ENCODE data around the gene SHPK. TPM values are rescaled to one million over a fixed set of nuclear protein-coding genes. Genes with fewer than 3 reads are reported as not detected.
"Not testable (repeated sequence)": the region's sequence is repeated elsewhere in the genome, so short reads cannot be mapped to it uniquely, and the experiment has no call there.

The SHPK gene
- total and polyA plus RNA-seq, 3 donors from 2014 or later: 9.0 to 33.8 (median 23.6) TPM

DNA sequence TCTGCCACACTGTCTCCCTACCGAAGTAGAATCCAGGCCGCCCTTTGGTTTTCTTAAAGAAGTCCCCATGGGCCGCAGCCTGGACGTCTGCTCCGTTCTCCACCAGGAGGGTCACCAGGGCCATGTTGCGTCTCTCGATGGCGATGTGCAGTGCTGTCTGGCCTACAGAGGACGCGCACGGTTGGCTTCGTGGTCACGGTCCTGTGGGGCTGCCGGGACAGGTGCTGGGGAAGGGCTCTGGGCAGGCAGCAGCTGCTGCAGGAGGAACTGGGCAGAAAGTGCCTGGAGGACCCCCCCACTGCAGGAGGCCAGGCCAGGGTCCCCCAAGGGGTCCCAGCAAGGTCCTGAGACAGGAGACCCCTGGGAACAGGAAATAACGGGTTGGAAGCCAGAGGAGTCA is 45.8 kb downstream of the SHPK start:
- TF ChIP-seq, protein P1, sequence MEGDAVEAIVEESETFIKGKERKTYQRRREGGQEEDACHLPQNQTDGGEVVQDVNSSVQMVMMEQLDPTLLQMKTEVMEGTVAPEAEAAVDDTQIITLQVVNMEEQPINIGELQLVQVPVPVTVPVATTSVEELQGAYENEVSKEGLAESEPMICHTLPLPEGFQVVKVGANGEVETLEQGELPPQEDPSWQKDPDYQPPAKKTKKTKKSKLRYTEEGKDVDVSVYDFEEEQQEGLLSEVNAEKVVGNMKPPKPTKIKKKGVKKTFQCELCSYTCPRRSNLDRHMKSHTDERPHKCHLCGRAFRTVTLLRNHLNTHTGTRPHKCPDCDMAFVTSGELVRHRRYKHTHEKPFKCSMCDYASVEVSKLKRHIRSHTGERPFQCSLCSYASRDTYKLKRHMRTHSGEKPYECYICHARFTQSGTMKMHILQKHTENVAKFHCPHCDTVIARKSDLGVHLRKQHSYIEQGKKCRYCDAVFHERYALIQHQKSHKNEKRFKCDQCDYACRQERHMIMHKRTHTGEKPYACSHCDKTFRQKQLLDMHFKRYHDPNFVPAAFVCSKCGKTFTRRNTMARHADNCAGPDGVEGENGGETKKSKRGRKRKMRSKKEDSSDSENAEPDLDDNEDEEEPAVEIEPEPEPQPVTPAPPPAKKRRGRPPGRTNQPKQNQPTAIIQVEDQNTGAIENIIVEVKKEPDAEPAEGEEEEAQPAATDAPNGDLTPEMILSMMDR (IDR thresholded peaks at IDR 0.05): no peak
- TF ChIP-seq POLR2A (IDR thresholded peaks at IDR 0.05): no peak
- WGBS, 2 donors: 92 to 95% methylated on average over 8 to 15 of the region's 15 CpGs
- no peak for DNase-seq
- Histone ChIP-seq H3K4me1 (no peaks in the 10 kb centered on the region), H3K27ac (no peak overlapping the region), H3K36me3 (ENCODE audit: low read depth, missing control alignments) (no peaks in the 10 kb centered on the region), H3K27me3 (no peaks in the 10 kb centered on the region), H3K4me3 (no peak overlapping the region), H3K9me3 (no peaks in the 10 kb centered on the region)
- intact Hi-C loops (cut with DNase I; ENCODE audit: low total_unique reads): no loop called here

DNA sequence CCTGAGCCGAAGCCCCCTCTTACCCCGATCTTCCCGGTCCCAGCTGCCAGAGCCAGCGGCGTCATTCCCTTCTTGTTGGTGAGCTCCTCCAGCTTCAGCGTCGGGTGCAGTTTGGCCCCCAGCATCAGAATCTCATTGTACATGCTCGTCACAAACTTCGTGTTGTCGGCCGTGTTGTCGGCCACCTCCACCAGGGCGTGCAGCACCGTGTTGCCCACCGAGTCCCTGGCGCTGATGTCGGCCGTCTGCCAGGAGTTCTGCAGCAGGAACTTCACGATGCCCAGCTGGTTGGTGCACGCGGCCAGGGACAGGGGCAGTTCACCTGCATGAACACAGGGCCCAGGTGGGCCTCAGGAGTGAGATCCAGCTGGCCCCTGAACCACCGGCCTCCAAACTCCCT is 46.3 kb downstream of the SHPK start:
- TF ChIP-seq POLR2A (IDR thresholded peaks at IDR 0.05): no peak
- TF ChIP-seq, protein P1 (IDR thresholded peaks at IDR 0.05): no peak
- Histone ChIP-seq H3K27me3 (no peaks in the 10 kb centered on the region), H3K4me1 (no peaks in the 10 kb centered on the region), H3K36me3 (ENCODE audit: low read depth, missing control alignments) (no peaks in the 10 kb centered on the region), H3K9me3 (no peaks in the 10 kb centered on the region), H3K27ac (no peak overlapping the region), H3K4me3 (no peak overlapping the region)
- DNase-seq: no peak
- intact Hi-C loops (cut with DNase I; ENCODE audit: low total_unique reads): no loop called here
- WGBS, 2 donors: 89 to 93% methylated on average over 16 to 22 of the region's 22 CpGs

GRCh38 chr17:3585826-3586225 is 50.2 kb downstream of the SHPK start:
- 93% methylated on average over 16 of the region's 17 CpGs for WGBS, 2 donors

DNA sequence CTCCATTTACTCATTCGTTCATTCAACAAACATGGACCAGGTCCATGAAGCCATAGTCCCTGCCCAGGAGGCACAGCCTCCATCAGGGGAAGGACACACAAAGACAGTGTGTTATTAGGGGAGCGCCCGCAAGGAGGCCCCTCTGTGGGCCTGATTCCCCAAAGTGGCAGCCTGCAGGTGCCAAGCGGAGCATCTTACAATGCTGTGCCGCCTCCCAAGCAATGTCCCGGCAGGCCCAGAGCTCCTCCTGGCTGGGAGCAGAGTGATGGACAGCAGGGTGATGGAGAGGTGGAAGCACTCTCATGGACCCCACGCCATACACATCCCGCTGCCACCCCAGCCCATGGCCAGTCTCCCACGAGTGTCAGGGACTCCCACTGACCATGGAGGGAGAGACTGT is 52.6 kb downstream of the SHPK start:
- Histone ChIP-seq H3K27me3 (no peaks in the 10 kb centered on the region), H3K9me3 (no peaks in the 10 kb centered on the region), H3K4me3 (no peak overlapping the region), H3K36me3 (ENCODE audit: low read depth, missing control alignments) (no peaks in the 10 kb centered on the region), H3K27ac (no peak overlapping the region), H3K4me1 (no peaks in the 10 kb centered on the region)
- 87 to 93% methylated on average over 9 of the region's 9 CpGs for WGBS, 2 donors
- TF ChIP-seq, protein P1 (IDR thresholded peaks at IDR 0.05): no peak
- no peak for TF ChIP-seq POLR2A (IDR thresholded peaks at IDR 0.05)
- no peak for DNase-seq
- intact Hi-C loops (cut with DNase I; ENCODE audit: low total_unique reads): no loop called here

More at GRCh38 chr17:3585826-3586225, 50.2 kb downstream of the SHPK start:
- no peak for DNase-seq
- H3K27ac ChIP-seq: no peak overlapping the region
- no peaks in the 10 kb centered on the region for H3K36me3 ChIP-seq (ENCODE audit: low read depth, missing control alignments)
- intact Hi-C loops (cut with DNase I; ENCODE audit: low total_unique reads): no loop called here
- TF ChIP-seq, protein P1 (IDR thresholded peaks at IDR 0.05): no peak
- TF ChIP-seq POLR2A (IDR thresholded peaks at IDR 0.05): no peak
- no peaks in the 10 kb centered on the region for H3K9me3 ChIP-seq
- no peaks in the 10 kb centered on the region for H3K4me1 ChIP-seq
- no peaks in the 10 kb centered on the region for H3K27me3 ChIP-seq
- no peak overlapping the region for H3K4me3 ChIP-seq

DNA sequence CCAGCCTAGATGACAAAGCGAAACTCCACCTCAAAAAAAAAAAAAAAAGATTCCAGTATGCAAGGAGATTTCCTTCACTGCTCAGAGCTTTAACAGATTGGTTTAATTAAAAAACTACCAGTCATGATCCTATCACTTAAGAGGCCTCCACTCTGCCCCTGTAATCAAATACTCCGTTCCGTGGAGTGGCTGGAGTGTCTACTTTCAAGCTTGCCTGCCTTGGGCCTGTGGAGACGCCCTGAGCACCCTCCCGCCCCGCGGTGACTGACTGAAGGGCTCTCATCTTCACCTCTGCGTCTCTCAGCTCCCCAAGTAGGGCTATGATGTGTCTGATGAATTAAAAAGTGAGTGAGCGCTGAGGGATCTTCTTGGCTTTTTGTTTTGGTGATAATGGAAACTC is 53.1 kb downstream of the SHPK start:
- DNase-seq: no peak
- no peaks in the 10 kb centered on the region for H3K36me3 ChIP-seq (ENCODE audit: low read depth, missing control alignments)
- H3K4me1 ChIP-seq: no peaks in the 10 kb centered on the region
- H3K9me3 ChIP-seq: no peaks in the 10 kb centered on the region
- no peak overlapping the region for H3K4me3 ChIP-seq
- H3K27me3 ChIP-seq: no peaks in the 10 kb centered on the region
- intact Hi-C loops (cut with DNase I; ENCODE audit: low total_unique reads): no loop called here
- no peak overlapping the region for H3K27ac ChIP-seq
- TF ChIP-seq, protein P1 (IDR thresholded peaks at IDR 0.05): no peak
- TF ChIP-seq POLR2A (IDR thresholded peaks at IDR 0.05): no peak
- WGBS, 2 donors: 94 to 95% methylated on average over 9 of the region's 9 CpGs

- intact Hi-C loops (cut with DNase I; ENCODE audit: low total_unique reads); H3K27ac ChIP-seq: not testable (repeated sequence)
These were observed 57.4 kb downstream of the SHPK start for GRCh38 chr17:3578667-3579066.

More at GRCh38 chr17:3578667-3579066, 57.4 kb downstream of the SHPK start:
- not testable (repeated sequence) for H3K27me3 ChIP-seq; H3K4me1 ChIP-seq; H3K4me3 ChIP-seq; H3K36me3 ChIP-seq (ENCODE audit: low read depth, missing control alignments); DNase-seq; H3K9me3 ChIP-seq
- 80 to 84% methylated on average over 4 of the region's 4 CpGs for WGBS, 2 donors

All from testis (tissue), 3 donors.